SK-N-MC (cell line): ENCODE data around the gene CREBRF.

Experiments used
- EZH2 ChIP-seq: fragments of 200-600 bp; sonication (generic); IDR thresholded peaks from one replicate; pipeline ENCODE4 v1.6.1; 2017; ENCODE audit warnings: antibody characterized with exemption
- FOXP2 ChIP-seq: optimal IDR thresholded peaks from 2 replicates; pipeline ENCODE3; 2011; ENCODE audit warnings: mild to moderate bottlenecking, moderate library complexity; ENCODE audit not compliant: insufficient read depth; ENCODE audit errors: extremely low read length, control extremely low read depth
- POLR2AphosphoS5 ChIP-seq: IDR thresholded peaks from 2 replicates; pipeline ENCODE4 v1.6.1; 2012; ENCODE audit warnings: mild to moderate bottlenecking, low read depth, low read length, borderline replicate concordance

DNA sequence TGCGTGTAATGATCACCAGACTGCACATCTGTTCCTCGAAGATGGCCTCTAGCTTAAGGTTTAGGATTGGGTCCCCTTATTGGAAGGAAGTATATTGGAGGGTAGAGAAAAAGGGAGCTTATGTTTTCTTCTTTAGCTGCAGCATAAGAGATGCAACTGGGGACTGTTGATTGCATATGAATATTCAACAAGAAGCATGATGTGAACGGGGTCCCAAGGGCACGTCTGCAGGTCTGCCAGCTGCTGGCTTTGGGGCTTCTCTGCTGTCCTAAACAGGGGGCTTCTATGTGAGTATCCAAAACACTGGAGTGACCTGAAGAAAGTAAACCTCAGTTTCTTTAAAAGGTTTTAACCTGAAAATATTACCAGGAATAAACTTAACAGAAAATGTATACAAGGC, 84.6 kb downstream of the CREBRF start:
- TF ChIP-seq EZH2 (no peak), POLR2AphosphoS5 (no peak), FOXP2 (no peak)
